Prostate gland (tissue), 2 donors: Measurements from ENCODE around the gene PIH1D1.

Source experiments
- CTCF ChIP-seq, 4 experiments: fragments of 200-600 bp in 2 of 4; fragments of 450-650 bp in 2 of 4; sonication (generic) in 2 of 4; IDR thresholded peaks; 1 replicate in 3 of 4; 2 replicates in 1 of 4; pipeline ENCODE4 v1.5.1; 2016 to 2019; ENCODE audit warnings: antibody characterized with exemption in 4 of 4, mild to moderate bottlenecking in 2 of 4, moderate library complexity in 2 of 4
- POLR2A ChIP-seq: fragments of 450-650 bp; IDR thresholded peaks from one replicate; pipeline ENCODE4 v1.6.1; 2016; ENCODE audit warnings: antibody characterized with exemption, mild to moderate bottlenecking

GRCh38 chr19:49413348-49413747 lies 38.3 kb downstream of the PIH1D1 start:
- no peak for TF ChIP-seq POLR2A
- TF ChIP-seq CTCF (IDR thresholded peaks at IDR 0.05): no peak
